ENCODE results near the gene PPP2R2D. TPM values are rescaled to one million over a fixed set of nuclear protein-coding genes. Genes with fewer than 3 reads are reported as not detected.

Gene PPP2R2D
- total RNA-seq, 1 experiment from 2014 or later = 23.5 TPM

GRCh38 chr10:131943021-131943814, 42.4 kb downstream of the PPP2R2D start:
- POLR2A ChIA-PET (ENCODE audit: unreplicated experiment) = no interaction called here
- Histone ChIP-seq H3K27ac (no peak overlapping the region), H3K4me1 (replicated peaks; ENCODE audit: insufficient read depth) (no peaks in the 10 kb centered on the region), H3K9me2 (ENCODE audit: insufficient read depth) (no peaks in the 10 kb centered on the region), H3K9me3 (ENCODE audit: insufficient read depth, low read depth) (no peaks in the 10 kb centered on the region), H3F3A (ENCODE audit: insufficient read depth, low read depth) (no peaks in the 10 kb centered on the region), H3K36me3 (ENCODE audit: low read depth) (no peaks in the 10 kb centered on the region), H3K79me2 (ENCODE audit: low read depth) (no peaks in the 10 kb centered on the region), H3K27me3 (ENCODE audit: insufficient read depth, low read depth) (no peaks in the 10 kb centered on the region), H4K20me1 (ENCODE audit: insufficient read depth) (no peaks in the 10 kb centered on the region), H3K4me3 (no peak overlapping the region), H3K4me2 (no peak overlapping the region), H2AFZ (no peak overlapping the region)
- peak; percentile 33; the same call in 1 of the 2 replicates for TF ChIP-seq CTCF (conservative IDR thresholded peaks at IDR 0.05)
- TF ChIP-seq EZH2 (IDR thresholded peaks at IDR 0.05; ENCODE audit: low read depth) = no peak
- intact Hi-C loops (cut with micrococcal nuclease; ENCODE audit: unreplicated experiment) = no loop called here
- no peak for DNase-seq
- no TSS peak for BruUV-seq (replicated peaks)
- CTCF ChIA-PET = no interaction called here

GRCh38 chr10:131944412-131944811, 43.6 kb downstream of the PPP2R2D start:
- DNase-seq = no peak
- H3K27me3 ChIP-seq (ENCODE audit: insufficient read depth, low read depth) = no peaks in the 10 kb centered on the region
- H3K36me3 ChIP-seq (ENCODE audit: low read depth) = no peaks in the 10 kb centered on the region
- H3K9me2 ChIP-seq (ENCODE audit: insufficient read depth) = no peaks in the 10 kb centered on the region
- no TSS peak for BruUV-seq (replicated peaks)
- no peaks in the 10 kb centered on the region for H3K79me2 ChIP-seq (ENCODE audit: low read depth)
- no peaks in the 10 kb centered on the region for H3K9me3 ChIP-seq (ENCODE audit: insufficient read depth, low read depth)
- no peak overlapping the region for H2AFZ ChIP-seq
- CTCF ChIA-PET = no interaction called here
- no peak overlapping the region for H3K4me2 ChIP-seq
- no peaks in the 10 kb centered on the region for H3K4me1 ChIP-seq (replicated peaks; ENCODE audit: insufficient read depth)
- intact Hi-C loops (cut with micrococcal nuclease; ENCODE audit: unreplicated experiment) = no loop called here
- TF ChIP-seq EZH2 (IDR thresholded peaks at IDR 0.05; ENCODE audit: low read depth) = no peak
- TF ChIP-seq CTCF (conservative IDR thresholded peaks at IDR 0.05) = no peak
- H3K4me3 ChIP-seq = no peak overlapping the region
- no peaks in the 10 kb centered on the region for H4K20me1 ChIP-seq (ENCODE audit: insufficient read depth)
- H3K27ac ChIP-seq = no peak overlapping the region
- POLR2A ChIA-PET (ENCODE audit: unreplicated experiment) = no interaction called here
- no peaks in the 10 kb centered on the region for H3F3A ChIP-seq (ENCODE audit: insufficient read depth, low read depth)

- H3K36me3 ChIP-seq (ENCODE audit: low read depth) = no peaks in the 10 kb centered on the region
- no peaks in the 10 kb centered on the region for H3K9me2 ChIP-seq (ENCODE audit: insufficient read depth)
- ChIA-PET POLR2A (ENCODE audit: unreplicated experiment) (no interaction called here), CTCF (interaction anchor here (0.7 to 1.5 kb wide), 2 partner anchors 59 to 78 kb away, joined by 3 to 4 read pairs; no protein-coding TSS in a partner anchor)
- DNase-seq = no peak
- H3F3A ChIP-seq (ENCODE audit: insufficient read depth, low read depth) = no peaks in the 10 kb centered on the region
- H2AFZ ChIP-seq = no peak overlapping the region
- H4K20me1 ChIP-seq (ENCODE audit: insufficient read depth) = no peaks in the 10 kb centered on the region
- no peaks in the 10 kb centered on the region for H3K27me3 ChIP-seq (ENCODE audit: insufficient read depth, low read depth)
- intact Hi-C loops (cut with micrococcal nuclease; ENCODE audit: unreplicated experiment) = loop anchor here (5.0 kb wide), 2 partner anchors 43 to 58 kb away; partner anchors contain the start of gene PPP2R2D
- H3K4me3 ChIP-seq = no peak overlapping the region
- no peaks in the 10 kb centered on the region for H3K79me2 ChIP-seq (ENCODE audit: low read depth)
- H3K4me2 ChIP-seq = no peak overlapping the region
- no TSS peak for BruUV-seq (replicated peaks)
- H3K4me1 ChIP-seq (replicated peaks; ENCODE audit: insufficient read depth) = no peaks in the 10 kb centered on the region
- no peak for TF ChIP-seq EZH2 (IDR thresholded peaks at IDR 0.05; ENCODE audit: low read depth)
- no peak for TF ChIP-seq CTCF (conservative IDR thresholded peaks at IDR 0.05)
- H3K9me3 ChIP-seq (ENCODE audit: insufficient read depth, low read depth) = no peaks in the 10 kb centered on the region
- no peak overlapping the region for H3K27ac ChIP-seq
Observed at GRCh38 chr10:131944976-131945695, 44.3 kb downstream of the PPP2R2D start.

All from PC-9 (cell line).